Activated naive CD8-positive, alpha-beta T cell treated with anti-CD3 and anti-CD28 coated beads for 36 hours (primary cell): ENCODE measurements around the gene POLR1G. TPM values are rescaled to one million over a fixed set of nuclear protein-coding genes. Genes with fewer than 3 reads are reported as not detected.

Source experiments
- DNase-seq: peaks from one replicate; pipeline ENCODE4 v3.0.0; 2021
- H3K27ac Mint-ChIP-seq: one replicate; pipeline ENCODE4 v1.8.0; 2022; ENCODE audit warnings: mild to moderate bottlenecking, moderate library complexity, mixed read lengths
- H3K27me3 Mint-ChIP-seq: one replicate; pipeline ENCODE4 v1.8.0; 2022; ENCODE audit warnings: mild to moderate bottlenecking, mixed read lengths
- H3K36me3 Mint-ChIP-seq: one replicate; pipeline ENCODE4 v1.8.0; 2021; ENCODE audit warnings: mild to moderate bottlenecking, mixed read lengths
- H3K4me1 Mint-ChIP-seq: one replicate; pipeline ENCODE4 v1.8.0; 2021; ENCODE audit warnings: mixed read lengths
- H3K4me3 Mint-ChIP-seq: one replicate; pipeline ENCODE4 v1.8.0; 2022; ENCODE audit warnings: mild to moderate bottlenecking, moderate library complexity, mixed read lengths
- H3K9me3 Mint-ChIP-seq: one replicate; pipeline ENCODE4 v1.8.0; 2022; ENCODE audit warnings: mixed read lengths
- total RNA-seq, 2 experiments: library from RNA; stranded (reverse); gene quantifications; one replicate each; pipeline ENCODE4 v1.2.3, GENCODE V29; 2021

Gene POLR1G, protein sequence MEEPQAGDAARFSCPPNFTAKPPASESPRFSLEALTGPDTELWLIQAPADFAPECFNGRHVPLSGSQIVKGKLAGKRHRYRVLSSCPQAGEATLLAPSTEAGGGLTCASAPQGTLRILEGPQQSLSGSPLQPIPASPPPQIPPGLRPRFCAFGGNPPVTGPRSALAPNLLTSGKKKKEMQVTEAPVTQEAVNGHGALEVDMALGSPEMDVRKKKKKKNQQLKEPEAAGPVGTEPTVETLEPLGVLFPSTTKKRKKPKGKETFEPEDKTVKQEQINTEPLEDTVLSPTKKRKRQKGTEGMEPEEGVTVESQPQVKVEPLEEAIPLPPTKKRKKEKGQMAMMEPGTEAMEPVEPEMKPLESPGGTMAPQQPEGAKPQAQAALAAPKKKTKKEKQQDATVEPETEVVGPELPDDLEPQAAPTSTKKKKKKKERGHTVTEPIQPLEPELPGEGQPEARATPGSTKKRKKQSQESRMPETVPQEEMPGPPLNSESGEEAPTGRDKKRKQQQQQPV
- total RNA-seq, result 10 to 100 TPM; 27.0 to 27.1 TPM

- H3K9me3 Mint-ChIP-seq, result no peaks in the 10 kb centered on the region
- peak; percentile 82 for DNase-seq
- peak within 1 kb of the TSS; percentile 99 for H3K4me3 Mint-ChIP-seq
- H3K36me3 Mint-ChIP-seq, result peaks cover 29% of the 10 kb centered on the region
- peak within 1 kb of the TSS; percentile 93 for H3K27ac Mint-ChIP-seq
- peaks cover 40% of the 10 kb centered on the region for H3K4me1 Mint-ChIP-seq
- H3K27me3 Mint-ChIP-seq, result peaks cover 37% of the 10 kb centered on the region
Measured at GRCh38 chr19:45406226-45407090, at the start of gene POLR1G. Gene POLR1G (plus strand): TSS chr19:45406644. CDS start chr19:45406697, 53 bp downstream.

DNA sequence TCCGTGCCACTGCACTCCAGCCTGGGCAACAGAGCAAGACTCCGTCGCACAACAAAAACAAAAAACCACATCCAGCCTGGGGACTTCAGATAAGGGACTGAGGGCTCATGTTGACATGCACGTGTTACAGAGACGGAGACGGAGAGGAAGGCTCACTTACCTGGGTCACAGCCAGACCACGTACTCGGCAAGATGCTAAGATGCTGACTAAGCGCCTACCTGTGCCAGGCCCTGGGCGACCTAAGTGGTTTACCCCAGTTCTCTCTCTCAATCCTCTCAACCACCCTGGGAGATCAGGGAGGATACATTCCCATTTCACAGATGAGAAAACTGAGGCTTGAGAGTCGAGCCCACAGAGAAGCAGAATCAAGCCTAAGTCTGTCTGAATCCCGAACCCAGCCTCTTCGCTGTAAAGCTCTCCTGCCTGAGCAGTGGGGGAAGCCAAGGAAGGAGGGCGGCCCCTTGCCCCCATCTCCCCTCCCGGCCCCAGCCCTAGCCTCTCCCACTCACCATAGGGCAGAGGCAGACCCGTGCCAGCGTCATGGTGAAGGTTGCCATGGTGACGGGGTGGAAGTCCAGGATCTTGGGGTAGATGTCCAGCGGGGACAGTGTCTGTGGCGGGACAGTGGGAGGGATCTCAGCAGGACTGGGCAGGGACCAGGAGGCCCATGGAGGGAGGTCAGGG, 49.5 kb upstream of the POLR1G start:
- Mint-ChIP-seq H3K27ac (no peak overlapping the region), H3K27me3 (no peaks in the 10 kb centered on the region)

DNA sequence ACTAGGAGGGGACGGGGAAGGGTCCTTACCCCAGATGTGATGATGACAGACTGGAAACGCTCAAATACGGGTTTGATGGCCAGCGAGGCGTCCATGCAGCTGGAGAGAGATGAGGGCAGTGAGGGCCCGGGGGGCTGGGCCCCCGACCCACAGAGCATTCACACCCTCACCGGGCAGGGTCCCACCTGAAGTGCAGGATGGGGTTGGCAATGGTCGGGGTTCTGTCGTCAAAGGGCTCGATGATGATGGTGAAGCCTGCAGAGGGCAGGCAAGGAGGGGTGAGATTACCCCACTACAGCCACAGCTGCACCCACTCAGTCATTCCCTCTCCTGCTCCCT, 49.0 kb upstream of the POLR1G start:
- H3K27me3 Mint-ChIP-seq, result no peaks in the 10 kb centered on the region
- no peaks in the 10 kb centered on the region for H3K4me1 Mint-ChIP-seq
- no peak for DNase-seq
- H3K9me3 Mint-ChIP-seq, result no peaks in the 10 kb centered on the region
- H3K36me3 Mint-ChIP-seq, result peaks cover 14% of the 10 kb centered on the region
- H3K27ac Mint-ChIP-seq, result no peak overlapping the region
- H3K4me3 Mint-ChIP-seq, result no peak overlapping the region

More for the DNA sequence above, 49.5 kb upstream of the POLR1G start:
- Mint-ChIP-seq H3K36me3 (peaks cover 14% of the 10 kb centered on the region), H3K9me3 (no peaks in the 10 kb centered on the region), H3K4me3 (no peak overlapping the region), H3K4me1 (no peaks in the 10 kb centered on the region)
- DNase-seq, result no peak

GRCh38 chr19:45358213-45358792, 48.1 kb upstream of the POLR1G start:
- Mint-ChIP-seq H3K27me3 (no peaks in the 10 kb centered on the region), H3K36me3 (peaks cover 14% of the 10 kb centered on the region), H3K9me3 (no peaks in the 10 kb centered on the region), H3K27ac (no peak overlapping the region), H3K4me3 (no peak overlapping the region), H3K4me1 (no peaks in the 10 kb centered on the region)
- no peak for DNase-seq

DNA sequence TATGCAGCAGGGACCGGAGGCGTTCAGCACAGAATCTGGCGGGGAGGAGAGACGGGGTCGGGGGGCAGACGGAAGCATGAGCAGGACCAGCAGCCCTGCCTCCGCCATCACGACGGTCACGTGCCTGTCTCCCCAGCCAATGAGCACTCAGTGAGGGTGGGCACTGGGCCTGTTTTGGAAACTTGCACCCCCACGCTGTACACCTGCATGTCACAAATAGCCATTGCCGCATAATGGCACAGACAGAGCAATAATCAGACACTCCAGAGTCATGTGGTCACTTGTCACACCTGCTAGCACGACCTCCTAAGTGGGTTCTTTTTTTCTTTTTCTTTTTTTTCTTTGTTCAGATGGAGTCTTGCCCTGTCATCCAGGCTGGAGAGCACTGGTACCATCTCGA, 44.8 kb upstream of the POLR1G start:
- no peaks in the 10 kb centered on the region for H3K9me3 Mint-ChIP-seq

GRCh38 chr19:45362291-45362690, 44.2 kb upstream of the POLR1G start:
- DNase-seq, result no peak
- Mint-ChIP-seq H3K9me3 (no peaks in the 10 kb centered on the region), H3K36me3 (no peaks in the 10 kb centered on the region), H3K27ac (no peak overlapping the region), H3K4me3 (no peak overlapping the region), H3K27me3 (no peaks in the 10 kb centered on the region), H3K4me1 (no peaks in the 10 kb centered on the region)

More for the DNA sequence above, 44.8 kb upstream of the POLR1G start:
- Mint-ChIP-seq H3K4me1 (no peaks in the 10 kb centered on the region), H3K27me3 (no peaks in the 10 kb centered on the region), H3K4me3 (no peak overlapping the region), H3K27ac (no peak overlapping the region), H3K36me3 (peaks cover 2% of the 10 kb centered on the region)
- DNase-seq, result no peak

- Mint-ChIP-seq H3K4me1 (peaks cover 6% of the 10 kb centered on the region), H3K4me3 (no peak overlapping the region), H3K9me3 (no peaks in the 10 kb centered on the region), H3K27ac (no peak overlapping the region), H3K36me3 (peaks cover 5% of the 10 kb centered on the region), H3K27me3 (no peaks in the 10 kb centered on the region)
- no peak for DNase-seq
Measured at GRCh38 chr19:45363861-45364459, 42.5 kb upstream of the POLR1G start.

- no peak for DNase-seq
- Mint-ChIP-seq H3K4me3 (no peak overlapping the region), H3K36me3 (peaks cover 5% of the 10 kb centered on the region), H3K9me3 (no peaks in the 10 kb centered on the region), H3K27me3 (no peaks in the 10 kb centered on the region), H3K4me1 (peaks cover 9% of the 10 kb centered on the region), H3K27ac (no peak overlapping the region)
Measured at GRCh38 chr19:45364696-45365095, 41.7 kb upstream of the POLR1G start.

DNA sequence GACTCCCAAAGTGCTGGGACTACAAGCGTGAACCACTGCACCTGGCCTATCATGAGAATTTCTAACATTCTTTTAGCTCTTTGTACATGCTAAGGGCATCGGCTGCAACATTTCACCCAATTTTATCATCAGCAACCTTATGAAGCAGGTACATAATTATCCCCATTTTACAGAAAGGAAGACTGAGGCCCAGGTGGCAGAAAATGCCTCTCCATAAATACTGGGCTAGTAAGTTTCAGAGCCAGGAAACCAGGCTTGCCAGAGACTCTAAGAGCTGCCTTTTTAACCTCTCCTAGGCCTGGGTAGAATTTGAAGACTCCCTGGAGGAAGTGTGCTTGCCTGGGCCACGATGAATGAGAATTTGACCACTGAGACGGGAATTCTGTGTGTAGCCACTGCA, 38.3 kb upstream of the POLR1G start:
- Mint-ChIP-seq H3K36me3 (peaks cover 5% of the 10 kb centered on the region), H3K4me3 (no peak overlapping the region), H3K9me3 (no peaks in the 10 kb centered on the region), H3K27me3 (no peaks in the 10 kb centered on the region), H3K4me1 (peaks cover 9% of the 10 kb centered on the region), H3K27ac (no peak overlapping the region)
- no peak for DNase-seq

DNA sequence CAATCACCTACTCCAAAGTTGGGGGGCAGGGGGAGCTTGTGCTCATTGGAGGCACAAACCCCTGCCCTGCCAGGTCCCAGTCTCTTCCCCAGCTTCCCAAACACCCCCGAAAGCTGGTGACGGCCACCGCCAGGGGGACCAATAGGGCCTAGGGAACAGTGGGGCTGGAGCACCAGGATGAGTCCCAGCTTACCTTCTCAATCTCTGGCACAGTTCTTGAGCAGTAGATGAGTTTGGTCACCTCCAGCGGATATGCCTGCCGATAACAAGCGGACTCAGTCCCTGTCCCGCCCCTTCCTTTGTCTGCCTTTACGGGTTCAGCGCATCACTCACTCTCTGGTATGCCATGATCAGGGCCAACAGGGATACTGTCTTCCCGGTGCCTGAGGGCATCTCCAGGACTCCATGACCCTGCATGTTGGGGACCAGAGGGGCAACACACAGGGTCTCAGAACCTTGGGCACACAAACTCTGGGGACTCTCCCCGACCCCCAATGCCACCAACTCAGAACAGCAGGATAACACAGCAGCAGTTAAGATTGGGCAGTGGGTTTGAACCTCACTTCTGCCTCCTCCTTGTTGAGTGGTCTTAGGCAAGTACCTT, 37.6 kb upstream of the POLR1G start:
- peaks cover 9% of the 10 kb centered on the region for H3K4me1 Mint-ChIP-seq
- H3K27ac Mint-ChIP-seq, result no peak overlapping the region
- peak overlapping the region; percentile 60 for H3K4me3 Mint-ChIP-seq
- no peak for DNase-seq
- H3K27me3 Mint-ChIP-seq, result no peaks in the 10 kb centered on the region
- no peaks in the 10 kb centered on the region for H3K9me3 Mint-ChIP-seq
- peaks cover 5% of the 10 kb centered on the region for H3K36me3 Mint-ChIP-seq

GRCh38 chr19:45370410-45371204, 35.8 kb upstream of the POLR1G start, which contains the start of gene ERCC2:
Gene ERCC2 (minus strand): TSS chr19:45370573. CDS start chr19:45370540, 33 bp downstream.
- peak; percentile 100 for DNase-seq
- peaks cover 5% of the 10 kb centered on the region for H3K36me3 Mint-ChIP-seq
- H3K4me3 Mint-ChIP-seq, result peak within 1 kb of the TSS; percentile 89
- H3K4me1 Mint-ChIP-seq, result peaks cover 9% of the 10 kb centered on the region
- H3K27me3 Mint-ChIP-seq, result no peaks in the 10 kb centered on the region
- H3K27ac Mint-ChIP-seq, result peak within 1 kb of the TSS; percentile 96
- H3K9me3 Mint-ChIP-seq, result no peaks in the 10 kb centered on the region

GRCh38 chr19:45376045-45376724, 30.3 kb upstream of the POLR1G start:
- Mint-ChIP-seq H3K9me3 (no peaks in the 10 kb centered on the region), H3K27me3 (peaks cover 3% of the 10 kb centered on the region), H3K27ac (no peak overlapping the region), H3K36me3 (no peaks in the 10 kb centered on the region), H3K4me1 (no peaks in the 10 kb centered on the region), H3K4me3 (no peak overlapping the region)
- no peak for DNase-seq

DNA sequence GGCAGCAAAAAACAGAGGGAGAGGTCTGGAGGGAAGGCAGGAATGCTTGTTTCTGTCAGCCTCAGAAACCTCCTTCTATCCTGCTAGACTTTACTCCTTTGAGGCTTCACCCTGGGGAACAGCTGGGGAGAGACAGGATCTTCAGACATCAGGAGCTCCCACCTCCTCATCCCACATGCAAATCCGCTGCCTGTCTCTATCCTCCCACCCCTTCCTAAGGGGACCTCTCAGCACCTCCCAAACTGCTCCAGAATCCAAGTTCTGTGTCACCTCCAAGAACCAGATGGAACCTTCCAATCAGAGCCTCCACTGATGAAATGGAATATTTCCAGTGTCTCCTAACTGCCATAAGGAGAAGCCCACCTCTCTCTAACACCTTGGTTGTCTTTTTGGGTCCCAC, 26.3 kb upstream of the POLR1G start:
- Mint-ChIP-seq H3K27me3 (peaks cover 13% of the 10 kb centered on the region), H3K4me3 (no peak overlapping the region), H3K4me1 (no peaks in the 10 kb centered on the region), H3K9me3 (no peaks in the 10 kb centered on the region), H3K36me3 (no peaks in the 10 kb centered on the region), H3K27ac (no peak overlapping the region)
- DNase-seq, result no peak
